Ascending aorta (tissue), 2 donors: ENCODE measurements around the gene VPS9D1. TPM values are rescaled to one million over a fixed set of nuclear protein-coding genes. Genes with fewer than 3 reads are reported as not detected.

Experiments
- DNase-seq, 2 donors: peaks; one replicate each; pipeline ENCODE4 v3.0.0-alpha.2; 2019; ENCODE audit warnings: low spot score in 2 of 2
- H3K27ac ChIP-seq, 2 donors: fragments of 200-600 bp; sonication (generic); one replicate each; pipeline ENCODE4 v1.5.1; 2016 to 2017; ENCODE audit warnings: mild to moderate bottlenecking in 1 of 2
- H3K27me3 ChIP-seq: fragments of 200-600 bp; sonication (generic); one replicate; pipeline ENCODE4 v1.5.1; 2017
- H3K36me3 ChIP-seq, 2 donors: fragments of 200-600 bp; sonication (generic); one replicate each; pipeline ENCODE4 v1.5.1; 2016
- H3K4me1 ChIP-seq, 2 donors: fragments of 200-600 bp; sonication (generic); one replicate each; pipeline ENCODE4 v1.5.1; 2016 to 2017; ENCODE audit warnings: mild to moderate bottlenecking in 1 of 2
- H3K4me3 ChIP-seq, 2 donors: fragments of 200-600 bp; sonication (generic); one replicate each; pipeline ENCODE4 v1.5.1; 2016 to 2017; ENCODE audit warnings: mild to moderate bottlenecking in 1 of 2
- H3K9me3 ChIP-seq, 2 donors: fragments of 200-600 bp; sonication (generic); one replicate each; pipeline ENCODE4 v1.5.1; 2016
- intact Hi-C: fragments of 100-400 bp; cut with DNase I; formaldehyde crosslinking; loops from one replicate; pipeline ENCODE4 v1.15.1; 2023
- total RNA-seq: library from RNA; depleted of rRNA; stranded (reverse); fragments of >200 nt; gene quantifications from one replicate; pipeline ENCODE4 v1.1.0, GENCODE V29; 2016
- TF ChIP-seq, protein P1 (sequence below), 3 experiments: fragments of 200-600 bp in 2 of 3; fragments of 450-650 bp in 1 of 3; sonication (generic) in 2 of 3; IDR thresholded peaks; one replicate each; pipeline ENCODE4 v1.5.1; 2016 to 2019; ENCODE audit warnings: antibody characterized with exemption in 3 of 3, mild to moderate bottlenecking in 1 of 3, moderate library complexity in 1 of 3

Gene VPS9D1
- total RNA-seq, 1 donor from 2014 or later = 17.2 TPM

DNA sequence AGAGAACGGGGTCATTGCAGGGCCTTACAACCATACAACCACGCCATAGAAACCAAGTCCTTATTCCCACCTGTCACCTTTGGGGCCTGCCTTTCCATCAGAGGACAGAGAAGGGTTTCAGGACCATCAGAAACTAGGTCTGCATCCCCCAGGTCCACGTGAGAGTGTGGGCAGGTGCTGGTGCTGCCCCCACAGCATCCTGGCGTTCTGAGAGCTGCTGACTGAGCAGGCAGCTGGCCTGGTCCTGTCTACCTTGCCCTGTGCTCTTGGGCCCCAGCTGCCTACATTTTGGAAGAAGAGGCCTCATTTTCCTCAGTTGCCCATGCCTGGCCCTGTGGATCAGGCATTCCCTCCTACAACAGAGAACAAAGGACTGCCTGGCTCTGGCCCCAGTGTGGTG, 22.2 kb upstream of the VPS9D1 start:
- no peak overlapping the region for H3K27ac ChIP-seq
- no peaks in the 10 kb centered on the region for H3K9me3 ChIP-seq
- H3K4me1 ChIP-seq = no peaks in the 10 kb centered on the region
- peaks cover 21 to 32% of the 10 kb centered on the region in 2 donors for H3K36me3 ChIP-seq
- no peak for DNase-seq
- no peak overlapping the region for H3K4me3 ChIP-seq
- intact Hi-C loops = no loop called here
- H3K27me3 ChIP-seq = no peaks in the 10 kb centered on the region
- TF ChIP-seq, protein P1, sequence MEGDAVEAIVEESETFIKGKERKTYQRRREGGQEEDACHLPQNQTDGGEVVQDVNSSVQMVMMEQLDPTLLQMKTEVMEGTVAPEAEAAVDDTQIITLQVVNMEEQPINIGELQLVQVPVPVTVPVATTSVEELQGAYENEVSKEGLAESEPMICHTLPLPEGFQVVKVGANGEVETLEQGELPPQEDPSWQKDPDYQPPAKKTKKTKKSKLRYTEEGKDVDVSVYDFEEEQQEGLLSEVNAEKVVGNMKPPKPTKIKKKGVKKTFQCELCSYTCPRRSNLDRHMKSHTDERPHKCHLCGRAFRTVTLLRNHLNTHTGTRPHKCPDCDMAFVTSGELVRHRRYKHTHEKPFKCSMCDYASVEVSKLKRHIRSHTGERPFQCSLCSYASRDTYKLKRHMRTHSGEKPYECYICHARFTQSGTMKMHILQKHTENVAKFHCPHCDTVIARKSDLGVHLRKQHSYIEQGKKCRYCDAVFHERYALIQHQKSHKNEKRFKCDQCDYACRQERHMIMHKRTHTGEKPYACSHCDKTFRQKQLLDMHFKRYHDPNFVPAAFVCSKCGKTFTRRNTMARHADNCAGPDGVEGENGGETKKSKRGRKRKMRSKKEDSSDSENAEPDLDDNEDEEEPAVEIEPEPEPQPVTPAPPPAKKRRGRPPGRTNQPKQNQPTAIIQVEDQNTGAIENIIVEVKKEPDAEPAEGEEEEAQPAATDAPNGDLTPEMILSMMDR (IDR thresholded peaks at IDR 0.05) = no peak

GRCh38 chr16:89741342-89742014, 20.8 kb upstream of the VPS9D1 start:
- intact Hi-C loops = no loop called here
- Histone ChIP-seq H3K4me1 (no peaks in the 10 kb centered on the region), H3K27ac (no peak overlapping the region), H3K36me3 (peaks cover 35 to 37% of the 10 kb centered on the region in 2 donors), H3K4me3 (no peak overlapping the region), H3K27me3 (no peaks in the 10 kb centered on the region), H3K9me3 (no peaks in the 10 kb centered on the region)
- no peak for DNase-seq
- TF ChIP-seq, protein P1 (IDR thresholded peaks at IDR 0.05) = no peak

GRCh38 chr16:89739383-89739782, 18.7 kb upstream of the VPS9D1 start:
- DNase-seq = no peak
- no peaks in the 10 kb centered on the region for H3K27me3 ChIP-seq
- no peak overlapping the region for H3K27ac ChIP-seq
- peaks cover 48 to 57% of the 10 kb centered on the region in 2 donors for H3K36me3 ChIP-seq
- TF ChIP-seq, protein P1 (IDR thresholded peaks at IDR 0.05) = no peak
- intact Hi-C loops = no loop called here
- H3K9me3 ChIP-seq = no peaks in the 10 kb centered on the region
- no peaks in the 10 kb centered on the region for H3K4me1 ChIP-seq
- no peak overlapping the region for H3K4me3 ChIP-seq

DNA sequence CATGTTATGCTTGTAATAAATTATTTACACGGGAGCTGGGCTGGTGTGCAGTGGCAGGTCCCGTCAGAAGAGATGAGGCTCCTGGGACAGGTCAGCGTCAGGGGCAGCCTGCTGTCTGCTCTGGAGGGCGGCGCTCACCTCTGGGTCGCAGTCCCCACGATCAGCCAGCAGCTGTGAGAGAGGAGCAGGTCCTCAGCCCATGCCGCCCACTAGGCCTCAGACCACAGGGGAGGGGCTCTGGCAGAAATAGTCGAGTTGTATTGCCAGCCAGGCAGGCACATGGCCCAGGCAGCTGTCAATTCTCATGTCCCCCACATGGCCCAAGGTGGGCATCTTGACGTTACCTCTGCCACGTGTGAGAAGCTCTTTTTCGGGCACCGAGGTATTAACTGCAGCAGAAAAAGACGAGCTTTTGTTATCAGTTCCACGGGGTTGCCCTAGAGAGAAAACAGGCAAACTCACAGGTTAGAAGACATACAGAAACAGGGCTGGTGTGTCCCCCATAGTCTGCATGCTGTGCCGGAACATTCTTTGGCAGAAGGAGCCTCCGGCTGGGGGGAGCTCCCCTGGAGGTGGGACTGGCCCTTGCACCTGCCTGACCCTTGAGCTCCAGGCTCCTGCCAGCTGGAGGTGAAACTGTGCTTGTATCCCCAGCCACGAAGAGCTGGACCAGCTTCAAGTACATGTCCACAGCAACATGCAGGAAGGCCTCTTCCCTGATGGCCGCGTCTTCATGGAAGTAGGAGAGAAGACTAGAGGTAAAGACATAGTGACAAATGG, 18.0 kb upstream of the VPS9D1 start:
- Histone ChIP-seq H3K4me1 (no peaks in the 10 kb centered on the region), H3K27ac (no peak overlapping the region), H3K9me3 (no peaks in the 10 kb centered on the region), H3K36me3 (peaks cover 55 to 63% of the 10 kb centered on the region in 2 donors), H3K4me3 (no peak overlapping the region), H3K27me3 (no peaks in the 10 kb centered on the region)
- TF ChIP-seq, protein P1 (IDR thresholded peaks at IDR 0.05) = no peak
- intact Hi-C loops = no loop called here
- DNase-seq = no peak

DNA sequence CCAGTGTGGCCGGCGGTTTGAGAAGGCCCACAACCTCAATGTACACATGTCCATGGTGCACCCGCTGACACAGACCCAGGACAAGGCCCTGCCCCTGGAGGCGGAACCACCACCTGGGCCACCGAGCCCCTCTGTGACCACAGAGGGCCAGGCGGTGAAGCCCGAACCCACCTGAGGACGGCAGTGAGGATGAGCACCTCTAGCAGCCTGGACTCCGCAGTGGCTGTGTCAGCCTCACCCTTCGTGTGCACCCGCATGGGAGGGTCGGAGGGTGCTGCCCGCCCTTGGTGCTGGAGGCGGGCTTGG, 17.3 kb upstream of the VPS9D1 start:
- TF ChIP-seq, protein P1 (IDR thresholded peaks at IDR 0.05) = no peak

More for the DNA sequence above, 17.3 kb upstream of the VPS9D1 start:
- Histone ChIP-seq H3K4me1 (no peaks in the 10 kb centered on the region), H3K36me3 (peaks cover 62 to 70% of the 10 kb centered on the region in 2 donors), H3K27me3 (no peaks in the 10 kb centered on the region), H3K9me3 (no peaks in the 10 kb centered on the region), H3K27ac (no peak overlapping the region), H3K4me3 (no peak overlapping the region)
- DNase-seq = no peak
- intact Hi-C loops = no loop called here
